Epithelial cell of prostate (primary cell): ENCODE measurements around the gene NR1D2.

Experiments used
- DNase-seq: peaks from one replicate; pipeline ENCODE4 v3.0.0-alpha.2; 2011; ENCODE audit warnings: low read depth, low spot score
- H3K27ac ChIP-seq: fragments of 450-650 bp; 2 replicates; pipeline ENCODE4 v1.5.1; 2017; ENCODE audit warnings: mild to moderate bottlenecking

The NR1D2 gene

GRCh38 chr3:23926736-23927135 lies 18.4 kb upstream of the NR1D2 start:
- DNase-seq: no peak
- no peak overlapping the region for H3K27ac ChIP-seq

- DNase-seq: no peak
- H3K27ac ChIP-seq: peak overlapping the region; percentile 56
Measured at GRCh38 chr3:23928524-23928923, 16.6 kb upstream of the NR1D2 start.

- H3K27ac ChIP-seq: no peak overlapping the region
- DNase-seq: no peak
Measured at GRCh38 chr3:23931597-23931996, 13.5 kb upstream of the NR1D2 start.

- DNase-seq: no peak
- no peak overlapping the region for H3K27ac ChIP-seq
Measured at GRCh38 chr3:23932571-23932970, 12.5 kb upstream of the NR1D2 start.

- no peak for DNase-seq
- H3K27ac ChIP-seq: no peak overlapping the region
Measured at GRCh38 chr3:23934253-23934652, 10.8 kb upstream of the NR1D2 start.

GRCh38 chr3:23937296-23937695 lies 7.8 kb upstream of the NR1D2 start:
- H3K27ac ChIP-seq: no peak overlapping the region

GRCh38 chr3:23938688-23939087 lies 6.4 kb upstream of the NR1D2 start:
- DNase-seq: no peak
- no peak overlapping the region for H3K27ac ChIP-seq

More at GRCh38 chr3:23937296-23937695, 7.8 kb upstream of the NR1D2 start:
- no peak for DNase-seq

GRCh38 chr3:23940775-23941174 lies 4.3 kb upstream of the NR1D2 start:
- H3K27ac ChIP-seq: no peak overlapping the region

GRCh38 chr3:23941440-23941839 lies 3.6 kb upstream of the NR1D2 start:
- no peak overlapping the region for H3K27ac ChIP-seq

More at GRCh38 chr3:23940775-23941174, 4.3 kb upstream of the NR1D2 start:
- DNase-seq: no peak

GRCh38 chr3:23942546-23942945 lies 2.5 kb upstream of the NR1D2 start:
- H3K27ac ChIP-seq: no peak overlapping the region
- DNase-seq: no peak

More at GRCh38 chr3:23941440-23941839, 3.6 kb upstream of the NR1D2 start:
- no peak for DNase-seq

GRCh38 chr3:23944007-23944783 lies 891 bp upstream of the NR1D2 start:
- DNase-seq: no peak
- H3K27ac ChIP-seq: no peak overlapping the region

- H3K27ac ChIP-seq: peak overlapping the region; percentile 85
- no peak for DNase-seq
Measured at GRCh38 chr3:23945663-23945912, 502 bp downstream of the NR1D2 start.

GRCh38 chr3:23945913-23946687 lies 1.0 kb downstream of the NR1D2 start:
- peak overlapping the region; percentile 85 for H3K27ac ChIP-seq
- no peak for DNase-seq

GRCh38 chr3:23948761-23949160 lies 3.7 kb downstream of the NR1D2 start:
- H3K27ac ChIP-seq: no peak overlapping the region
- DNase-seq: no peak

- H3K27ac ChIP-seq: no peak overlapping the region
- no peak for DNase-seq
Measured at GRCh38 chr3:23949784-23950183, 4.7 kb downstream of the NR1D2 start.

GRCh38 chr3:23950293-23950692 lies 5.2 kb downstream of the NR1D2 start:
- no peak for DNase-seq
- no peak overlapping the region for H3K27ac ChIP-seq

- no peak overlapping the region for H3K27ac ChIP-seq
- no peak for DNase-seq
Measured at GRCh38 chr3:23952646-23953045, 7.6 kb downstream of the NR1D2 start.

- H3K27ac ChIP-seq: no peak overlapping the region
- no peak for DNase-seq
Measured at GRCh38 chr3:23953523-23953922, 8.4 kb downstream of the NR1D2 start.

GRCh38 chr3:23954144-23954543 lies 9.1 kb downstream of the NR1D2 start:
- no peak overlapping the region for H3K27ac ChIP-seq
- DNase-seq: no peak

- no peak overlapping the region for H3K27ac ChIP-seq
- DNase-seq: no peak
Measured at GRCh38 chr3:23956701-23957100, 11.6 kb downstream of the NR1D2 start.

GRCh38 chr3:23959135-23959900 lies 14.2 kb downstream of the NR1D2 start:
- DNase-seq: peak; percentile 88
- H3K27ac ChIP-seq: peak overlapping the region; percentile 51
